ENCODE data around the gene IGSF23.
"Not testable (repeated sequence)": the region's sequence is repeated elsewhere in the genome, so short reads cannot be mapped to it uniquely, and the experiment has no call there.

IGSF23 gene

GRCh38 chr19:44627631-44628030, 14.3 kb downstream of the IGSF23 start:
- Histone ChIP-seq H3K9me2 (replicated peaks; ENCODE audit: insufficient read depth, low read length) (no peaks in the 10 kb centered on the region), H3K4me3 (ENCODE audit: low read length) (no peak overlapping the region), H3K27me3 (replicated peaks; ENCODE audit: insufficient read depth, low read length) (no peaks in the 10 kb centered on the region), H2AFZ (ENCODE audit: low read length) (no peak overlapping the region), H3K79me2 (ENCODE audit: low read length) (no peaks in the 10 kb centered on the region), H3K4me1 (ENCODE audit: low read length) (no peaks in the 10 kb centered on the region), H3K4me2 (ENCODE audit: low read depth, low read length) (no peak overlapping the region), H3F3A (ENCODE audit: insufficient read depth, low read length) (no peaks in the 10 kb centered on the region), H3K36me3 (replicated peaks; ENCODE audit: insufficient read depth, low read length) (no peaks in the 10 kb centered on the region), H4K20me1 (ENCODE audit: insufficient read depth, low read length) (no peaks in the 10 kb centered on the region), H3K27ac (ENCODE audit: low read length) (no peak overlapping the region), H3K9ac (ENCODE audit: low read length) (no peak overlapping the region), H3K9me3 (replicated peaks; ENCODE audit: insufficient read depth, low read length) (no peaks in the 10 kb centered on the region)
- TF ChIP-seq EZH2phosphoT487 (IDR thresholded peaks at IDR 0.05; ENCODE audit: low read length) (no peak), EZH2 (optimal IDR thresholded peaks at IDR 0.05; ENCODE audit: low read depth, low read length) (no peak)
- TF ChIP-seq, protein P1, sequence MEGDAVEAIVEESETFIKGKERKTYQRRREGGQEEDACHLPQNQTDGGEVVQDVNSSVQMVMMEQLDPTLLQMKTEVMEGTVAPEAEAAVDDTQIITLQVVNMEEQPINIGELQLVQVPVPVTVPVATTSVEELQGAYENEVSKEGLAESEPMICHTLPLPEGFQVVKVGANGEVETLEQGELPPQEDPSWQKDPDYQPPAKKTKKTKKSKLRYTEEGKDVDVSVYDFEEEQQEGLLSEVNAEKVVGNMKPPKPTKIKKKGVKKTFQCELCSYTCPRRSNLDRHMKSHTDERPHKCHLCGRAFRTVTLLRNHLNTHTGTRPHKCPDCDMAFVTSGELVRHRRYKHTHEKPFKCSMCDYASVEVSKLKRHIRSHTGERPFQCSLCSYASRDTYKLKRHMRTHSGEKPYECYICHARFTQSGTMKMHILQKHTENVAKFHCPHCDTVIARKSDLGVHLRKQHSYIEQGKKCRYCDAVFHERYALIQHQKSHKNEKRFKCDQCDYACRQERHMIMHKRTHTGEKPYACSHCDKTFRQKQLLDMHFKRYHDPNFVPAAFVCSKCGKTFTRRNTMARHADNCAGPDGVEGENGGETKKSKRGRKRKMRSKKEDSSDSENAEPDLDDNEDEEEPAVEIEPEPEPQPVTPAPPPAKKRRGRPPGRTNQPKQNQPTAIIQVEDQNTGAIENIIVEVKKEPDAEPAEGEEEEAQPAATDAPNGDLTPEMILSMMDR (IDR thresholded peaks at IDR 0.05; ENCODE audit: low read length), result no peak
- DNase-seq, result no peak

- H3K4me1 ChIP-seq (ENCODE audit: low read length), result no peaks in the 10 kb centered on the region
- H3K9me2 ChIP-seq (replicated peaks; ENCODE audit: insufficient read depth, low read length), result no peaks in the 10 kb centered on the region
- no peak overlapping the region for H3K27ac ChIP-seq (ENCODE audit: low read length)
- H3K9me3 ChIP-seq (replicated peaks; ENCODE audit: insufficient read depth, low read length), result no peaks in the 10 kb centered on the region
- H3K4me3 ChIP-seq (ENCODE audit: low read length), result no peak overlapping the region
- no peak overlapping the region for H3K4me2 ChIP-seq (ENCODE audit: low read depth, low read length)
- DNase-seq, result no peak
- H2AFZ ChIP-seq (ENCODE audit: low read length), result no peak overlapping the region
- TF ChIP-seq, protein P1 (IDR thresholded peaks at IDR 0.05; ENCODE audit: low read length), result no peak
- TF ChIP-seq EZH2 (optimal IDR thresholded peaks at IDR 0.05; ENCODE audit: low read depth, low read length), result no peak
- no peaks in the 10 kb centered on the region for H3K79me2 ChIP-seq (ENCODE audit: low read length)
- H3K27me3 ChIP-seq (replicated peaks; ENCODE audit: insufficient read depth, low read length), result no peaks in the 10 kb centered on the region
- no peaks in the 10 kb centered on the region for H3K36me3 ChIP-seq (replicated peaks; ENCODE audit: insufficient read depth, low read length)
- no peaks in the 10 kb centered on the region for H4K20me1 ChIP-seq (ENCODE audit: insufficient read depth, low read length)
- no peak overlapping the region for H3K9ac ChIP-seq (ENCODE audit: low read length)
- no peaks in the 10 kb centered on the region for H3F3A ChIP-seq (ENCODE audit: insufficient read depth, low read length)
Measured at GRCh38 chr19:44628793-44629192, 15.4 kb downstream of the IGSF23 start.

GRCh38 chr19:44631611-44632010, 18.2 kb downstream of the IGSF23 start:
- H3K27ac ChIP-seq (ENCODE audit: low read length); H3K4me2 ChIP-seq (ENCODE audit: low read depth, low read length); H3K79me2 ChIP-seq (ENCODE audit: low read length); H4K20me1 ChIP-seq (ENCODE audit: insufficient read depth, low read length); DNase-seq; H3K9me3 ChIP-seq (replicated peaks; ENCODE audit: insufficient read depth, low read length); H3K9ac ChIP-seq (ENCODE audit: low read length); H3K27me3 ChIP-seq (replicated peaks; ENCODE audit: insufficient read depth, low read length); H3K4me1 ChIP-seq (ENCODE audit: low read length); H3F3A ChIP-seq (ENCODE audit: insufficient read depth, low read length); H3K9me2 ChIP-seq (replicated peaks; ENCODE audit: insufficient read depth, low read length); H3K4me3 ChIP-seq (ENCODE audit: low read length); H3K36me3 ChIP-seq (replicated peaks; ENCODE audit: insufficient read depth, low read length); H2AFZ ChIP-seq (ENCODE audit: low read length): not testable (repeated sequence)

DNA sequence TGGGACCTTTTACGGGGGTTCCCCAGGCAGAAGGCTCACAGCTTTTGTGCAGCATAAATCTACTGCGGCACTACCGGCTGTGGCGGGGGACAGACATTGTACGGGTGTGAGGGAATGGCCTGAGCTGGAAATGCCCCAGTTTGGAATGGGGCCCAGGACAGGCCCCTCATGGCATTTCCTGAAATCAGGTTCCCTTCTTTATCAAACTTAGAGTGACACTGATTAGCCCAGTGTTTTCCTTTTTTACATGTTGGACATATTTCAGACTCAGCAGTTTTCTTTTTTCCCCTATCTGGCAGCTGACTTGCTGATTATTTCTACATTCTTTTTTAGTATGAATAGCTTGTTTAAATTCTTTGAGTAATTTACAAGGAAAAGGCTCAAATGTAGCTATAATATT, 20.7 kb downstream of the IGSF23 start:
- DNase-seq; H2AFZ ChIP-seq (ENCODE audit: low read length); H3K4me2 ChIP-seq (ENCODE audit: low read depth, low read length); H3K9ac ChIP-seq (ENCODE audit: low read length); H3K79me2 ChIP-seq (ENCODE audit: low read length); H3K9me3 ChIP-seq (replicated peaks; ENCODE audit: insufficient read depth, low read length); H3K4me1 ChIP-seq (ENCODE audit: low read length); H3K36me3 ChIP-seq (replicated peaks; ENCODE audit: insufficient read depth, low read length); H3F3A ChIP-seq (ENCODE audit: insufficient read depth, low read length); H3K27me3 ChIP-seq (replicated peaks; ENCODE audit: insufficient read depth, low read length); H4K20me1 ChIP-seq (ENCODE audit: insufficient read depth, low read length); H3K9me2 ChIP-seq (replicated peaks; ENCODE audit: insufficient read depth, low read length); H3K4me3 ChIP-seq (ENCODE audit: low read length); H3K27ac ChIP-seq (ENCODE audit: low read length): not testable (repeated sequence)
